Loucy (cell line): ENCODE data around the gene CD84.
"Not testable (repeated sequence)": the region's sequence is repeated elsewhere in the genome, so short reads cannot be mapped to it uniquely, and the experiment has no call there.

Experiments used
- H2AFZ ChIP-seq: fragments of 200-600 bp; sonication (generic); 2 replicates; pipeline ENCODE4 v1.6.0; 2016; ENCODE audit warnings: antibody characterized with exemption, mild to moderate bottlenecking, low read length, moderate library complexity
- H3F3A ChIP-seq: fragments of 200-600 bp; 2 replicates; pipeline ENCODE4 v1.6.0; 2016; ENCODE audit warnings: antibody characterized with exemption, low read depth, mild to moderate bottlenecking
- H3K27me3 ChIP-seq: fragments of 200-600 bp; sonication (generic); 2 replicates; pipeline ENCODE4 v1.6.1; 2014; ENCODE audit warnings: low read length, mild to moderate bottlenecking; ENCODE audit not compliant: insufficient read depth, poor library complexity, severe bottlenecking
- H3K36me3 ChIP-seq: fragments of 200-600 bp; sonication (generic); 2 replicates; pipeline ENCODE4 v1.6.1; 2016; ENCODE audit warnings: low read length; ENCODE audit not compliant: insufficient read depth
- H3K4me1 ChIP-seq: fragments of 200-600 bp; sonication (generic); 2 replicates; pipeline ENCODE4 v1.5.1; 2014; ENCODE audit warnings: low read length, mild to moderate bottlenecking; ENCODE audit not compliant: insufficient read depth, poor library complexity, severe bottlenecking
- H3K4me2 ChIP-seq: fragments of 200-600 bp; sonication (generic); 2 replicates; pipeline ENCODE4 v1.6.0; 2014; ENCODE audit warnings: antibody characterized with exemption, low read length, low read depth, mild to moderate bottlenecking; ENCODE audit not compliant: poor library complexity, severe bottlenecking
- H3K4me3 ChIP-seq: fragments of 200-600 bp; sonication (generic); 2 replicates; pipeline ENCODE4 v1.5.1; 2014; ENCODE audit warnings: low read length, mild to moderate bottlenecking, mixed read lengths; ENCODE audit not compliant: poor library complexity, severe bottlenecking
- H3K79me2 ChIP-seq: fragments of 200-600 bp; sonication (generic); 2 replicates; pipeline ENCODE4 v1.6.1; 2014; ENCODE audit warnings: low read length; ENCODE audit not compliant: insufficient read depth
- H3K9ac ChIP-seq: fragments of 200-600 bp; sonication (generic); 2 replicates; pipeline ENCODE4 v1.6.0; 2014; ENCODE audit warnings: mild to moderate bottlenecking, low read depth, low read length, moderate library complexity; ENCODE audit not compliant: poor library complexity, severe bottlenecking
- H3K9me2 ChIP-seq: fragments of 200-600 bp; sonication (generic); replicated peaks from 2 replicates; pipeline ENCODE4 v1.6.1; 2016; ENCODE audit warnings: low read depth, low read length, mixed read lengths
- H3K9me3 ChIP-seq: fragments of 200-600 bp; sonication (generic); 2 replicates; pipeline ENCODE4 v1.6.1; 2014; ENCODE audit warnings: mild to moderate bottlenecking, antibody characterized with exemption, low read length, low read depth; ENCODE audit not compliant: insufficient read depth
- H4K20me1 ChIP-seq: fragments of 200-600 bp; sonication (generic); 2 replicates; pipeline ENCODE4 v1.6.0; 2014; ENCODE audit warnings: antibody characterized with exemption, low read length, mild to moderate bottlenecking; ENCODE audit not compliant: insufficient read depth, poor library complexity, severe bottlenecking
- EZH2phosphoT487 ChIP-seq: fragments of 200-600 bp; IDR thresholded peaks from 2 replicates; pipeline ENCODE4 v1.6.1; 2018; ENCODE audit warnings: antibody characterized with exemption, mild to moderate bottlenecking, moderate library complexity, borderline replicate concordance
- TF ChIP-seq, protein P1 (sequence below): fragments of 200-600 bp; sonication (generic); conservative IDR thresholded peaks from 2 replicates; pipeline ENCODE4 v1.5.1; 2014; ENCODE audit warnings: mild to moderate bottlenecking, antibody characterized with exemption, low read length

The CD84 gene

DNA sequence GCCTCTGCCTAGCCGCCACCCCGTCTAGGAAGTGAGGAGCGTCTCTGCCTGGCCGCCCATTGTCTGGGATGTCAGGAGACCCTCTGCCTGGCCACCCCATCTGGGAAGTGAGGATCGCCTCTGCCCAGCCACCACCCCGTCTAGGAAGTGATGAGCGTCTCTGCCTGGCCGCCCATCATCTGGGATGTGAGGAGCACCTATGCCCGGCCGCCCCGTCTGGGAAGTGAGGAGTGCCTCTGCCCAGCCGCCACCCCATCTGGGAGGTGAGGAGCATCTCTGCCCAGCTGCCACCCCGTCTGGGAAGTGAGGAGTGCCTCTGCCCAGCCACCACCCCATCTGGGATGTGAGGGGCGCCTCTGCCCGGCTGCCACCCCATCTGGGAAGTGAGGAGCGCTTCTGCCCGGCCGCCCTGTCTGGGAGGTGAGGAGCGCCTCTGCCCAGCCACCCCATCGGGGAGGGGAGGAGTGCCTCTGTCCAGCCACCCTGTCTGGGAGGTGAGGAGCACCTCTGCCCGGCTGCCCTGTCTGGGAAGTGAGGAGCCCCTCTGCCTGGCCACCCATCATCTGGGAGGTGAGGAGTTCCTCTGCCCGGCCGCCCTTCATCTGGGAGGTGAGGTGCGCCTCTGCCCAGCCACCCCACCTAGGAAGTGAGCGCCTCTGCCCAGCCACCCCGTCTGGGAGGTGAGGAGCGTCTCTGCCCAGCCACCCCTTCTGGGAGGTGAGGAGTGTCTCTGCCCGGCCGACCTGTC is 47.3 kb downstream of the CD84 start:
- not testable (repeated sequence) for H3K9ac ChIP-seq, H3K4me2 ChIP-seq, H3K36me3 ChIP-seq, H3K79me2 ChIP-seq, H2AFZ ChIP-seq, H4K20me1 ChIP-seq, H3K4me1 ChIP-seq, H3K27me3 ChIP-seq, H3F3A ChIP-seq, H3K9me2 ChIP-seq, H3K4me3 ChIP-seq
- peaks cover 18% of the 10 kb centered on the region; the same call in 1 of the 2 replicates for H3K9me3 ChIP-seq

DNA sequence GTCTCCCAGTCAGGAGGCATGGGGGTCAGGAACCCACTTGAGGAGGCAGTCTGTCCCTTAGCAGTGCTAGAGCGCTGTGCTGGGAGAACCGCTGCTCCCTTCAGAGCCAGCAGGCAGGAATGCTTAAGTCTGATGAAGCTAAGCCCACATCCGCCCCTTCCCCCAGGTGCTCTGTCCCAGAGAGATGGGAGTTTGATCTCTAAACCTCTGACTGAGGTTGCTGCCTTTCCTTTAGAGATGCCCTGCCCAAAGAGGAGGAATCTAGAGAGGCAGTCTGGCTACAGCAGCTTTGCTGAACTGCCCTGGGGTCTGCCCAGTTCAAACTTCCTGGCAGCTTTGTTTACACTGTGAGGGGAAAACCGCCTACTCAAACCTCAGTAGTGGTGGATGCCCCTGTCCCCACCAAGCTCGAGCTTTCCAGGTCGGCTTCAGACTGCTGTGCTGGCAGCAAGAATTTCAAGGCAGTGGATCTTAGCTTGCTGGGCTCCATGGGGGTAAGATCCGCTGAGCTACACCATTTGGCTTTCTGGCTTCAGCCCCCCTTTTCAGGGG is 49.8 kb downstream of the CD84 start:
- H3K4me2 ChIP-seq, H3K79me2 ChIP-seq, H2AFZ ChIP-seq, H4K20me1 ChIP-seq, H3K36me3 ChIP-seq, H3K4me1 ChIP-seq, H3K9me2 ChIP-seq, H3K27me3 ChIP-seq, H3K4me3 ChIP-seq, H3K9me3 ChIP-seq, H3K9ac ChIP-seq, H3F3A ChIP-seq: not testable (repeated sequence)

DNA sequence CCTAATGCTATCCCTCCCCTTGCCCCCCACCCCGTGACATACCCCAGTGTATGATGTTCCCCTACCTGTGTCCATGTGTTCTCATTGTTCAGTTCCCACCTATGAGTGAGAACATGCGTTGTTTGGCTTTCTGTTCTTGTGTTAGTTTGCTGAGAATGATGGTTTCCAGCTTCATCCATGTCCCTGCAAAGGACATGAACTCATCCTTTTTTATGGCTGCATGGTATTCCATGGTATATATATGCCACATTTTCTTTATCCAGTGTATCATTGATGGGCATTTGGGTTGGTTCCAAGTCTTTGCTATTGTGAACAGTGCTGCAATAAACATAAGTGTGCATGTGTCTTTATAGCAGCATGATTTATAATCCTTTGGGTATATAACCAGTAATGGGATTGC is 55.5 kb downstream of the CD84 start:
- H2AFZ ChIP-seq, H3K9me3 ChIP-seq, H3K79me2 ChIP-seq, H3K27me3 ChIP-seq, H4K20me1 ChIP-seq, H3F3A ChIP-seq, H3K9me2 ChIP-seq, H3K9ac ChIP-seq, H3K4me3 ChIP-seq, H3K36me3 ChIP-seq, H3K4me2 ChIP-seq: not testable (repeated sequence)
- peaks cover 43% of the 10 kb centered on the region for H3K4me1 ChIP-seq

DNA sequence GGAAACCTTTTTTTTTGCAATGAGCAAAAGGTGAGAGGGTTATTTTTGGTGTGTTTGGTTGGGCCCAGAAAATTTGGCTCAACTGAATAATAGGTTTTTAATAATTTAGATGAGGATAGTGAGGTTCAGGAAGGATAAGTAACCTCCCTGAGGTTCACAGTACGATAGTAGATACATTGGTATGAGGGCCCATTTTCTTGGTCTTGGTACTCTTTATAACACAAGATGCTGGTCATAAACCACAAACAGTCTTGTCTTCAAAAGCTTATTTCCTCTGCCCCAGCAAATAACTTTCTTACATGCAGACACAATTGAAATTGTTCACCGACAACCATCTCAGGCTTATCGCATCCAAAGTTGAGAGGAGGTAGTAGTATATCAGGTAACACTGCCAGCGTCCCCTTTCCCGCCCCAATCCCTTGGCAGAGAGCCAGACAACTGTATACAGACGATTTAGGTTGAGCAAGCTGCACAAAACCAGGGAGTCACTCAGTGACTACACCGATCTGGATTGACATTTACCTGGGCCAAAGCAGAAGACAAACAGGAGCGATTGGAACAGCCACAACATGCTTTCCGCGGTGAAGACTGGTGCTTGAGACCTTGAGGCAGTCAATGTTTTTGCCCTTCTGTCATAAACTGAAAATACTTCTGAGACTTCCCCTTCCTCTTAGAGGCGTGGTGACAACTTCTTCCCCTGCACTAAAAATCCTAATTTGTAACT is 56.5 kb downstream of the CD84 start, which contains the start of gene SLAMF6:
TSS of gene SLAMF6 (minus strand) at position 634 of the 724 bp plus-strand sequence. CDS start at position 571, 63 bp downstream.
- Histone ChIP-seq H3K79me2 (no peaks in the 10 kb centered on the region), H3K36me3 (no peaks in the 10 kb centered on the region), H3K4me1 (peaks cover 43% of the 10 kb centered on the region), H3K27me3 (no peaks in the 10 kb centered on the region), H3K4me3 (peak within 1 kb of the TSS; percentile 44), H2AFZ (peak within 1 kb of the TSS; percentile 40; the same call in 1 of the 2 replicates), H3F3A (peaks cover 6% of the 10 kb centered on the region; the same call in 1 of the 2 replicates), H3K9me2 (no peaks in the 10 kb centered on the region), H3K9me3 (no peaks in the 10 kb centered on the region; the same call in 1 of the 2 replicates), H3K4me2 (peak within 1 kb of the TSS; percentile 61), H4K20me1 (no peaks in the 10 kb centered on the region), H3K9ac (peak within 1 kb of the TSS; percentile 0)
- TF ChIP-seq, protein P1, sequence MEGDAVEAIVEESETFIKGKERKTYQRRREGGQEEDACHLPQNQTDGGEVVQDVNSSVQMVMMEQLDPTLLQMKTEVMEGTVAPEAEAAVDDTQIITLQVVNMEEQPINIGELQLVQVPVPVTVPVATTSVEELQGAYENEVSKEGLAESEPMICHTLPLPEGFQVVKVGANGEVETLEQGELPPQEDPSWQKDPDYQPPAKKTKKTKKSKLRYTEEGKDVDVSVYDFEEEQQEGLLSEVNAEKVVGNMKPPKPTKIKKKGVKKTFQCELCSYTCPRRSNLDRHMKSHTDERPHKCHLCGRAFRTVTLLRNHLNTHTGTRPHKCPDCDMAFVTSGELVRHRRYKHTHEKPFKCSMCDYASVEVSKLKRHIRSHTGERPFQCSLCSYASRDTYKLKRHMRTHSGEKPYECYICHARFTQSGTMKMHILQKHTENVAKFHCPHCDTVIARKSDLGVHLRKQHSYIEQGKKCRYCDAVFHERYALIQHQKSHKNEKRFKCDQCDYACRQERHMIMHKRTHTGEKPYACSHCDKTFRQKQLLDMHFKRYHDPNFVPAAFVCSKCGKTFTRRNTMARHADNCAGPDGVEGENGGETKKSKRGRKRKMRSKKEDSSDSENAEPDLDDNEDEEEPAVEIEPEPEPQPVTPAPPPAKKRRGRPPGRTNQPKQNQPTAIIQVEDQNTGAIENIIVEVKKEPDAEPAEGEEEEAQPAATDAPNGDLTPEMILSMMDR = no peak
- no peak for TF ChIP-seq EZH2phosphoT487
